Nephron progenitor cell (in vitro differentiated cells): Measurements from ENCODE around the gene NCF2.

Experiments
- DNase-seq: peaks from one replicate; pipeline ENCODE4 v3.0.0; 2021
- H3K27ac Mint-ChIP-seq: 2 replicates; pipeline ENCODE4 v1.8.0; 2021; ENCODE audit warnings: mild to moderate bottlenecking, moderate library complexity, mixed read lengths
- H3K27me3 Mint-ChIP-seq: 2 replicates; pipeline ENCODE4 v1.8.0; 2021; ENCODE audit warnings: mild to moderate bottlenecking, low read depth, mixed read lengths; ENCODE audit not compliant: poor library complexity
- H3K36me3 Mint-ChIP-seq: 2 replicates; pipeline ENCODE4 v1.8.0; 2021; ENCODE audit warnings: low read depth, mixed read lengths
- H3K4me1 Mint-ChIP-seq: 2 replicates; pipeline ENCODE4 v1.8.0; 2021; ENCODE audit warnings: mixed read lengths
- H3K4me3 Mint-ChIP-seq: 2 replicates; pipeline ENCODE4 v1.8.0; 2021; ENCODE audit warnings: mild to moderate bottlenecking, moderate library complexity, mixed read lengths
- H3K9me3 Mint-ChIP-seq: 2 replicates; pipeline ENCODE4 v1.8.0; 2021; ENCODE audit warnings: mild to moderate bottlenecking, moderate library complexity, mixed read lengths
- CTCF ChIP-seq: fragments of 200-600 bp; sonication (generic); IDR thresholded peaks from 2 replicates; pipeline ENCODE4 v1.5.0; 2021; ENCODE audit warnings: antibody characterized with exemption

The NCF2 gene

GRCh38 chr1:183552441-183552840, 37.8 kb downstream of the NCF2 start:
- Mint-ChIP-seq H3K9me3 (no peaks in the 10 kb centered on the region), H3K4me3 (no peak overlapping the region), H3K27ac (peak overlapping the region; percentile 75)

GRCh38 chr1:183551924-183552323, 38.3 kb downstream of the NCF2 start:
- TF ChIP-seq CTCF: no peak
- H3K36me3 Mint-ChIP-seq: peaks cover 55% of the 10 kb centered on the region
- H3K9me3 Mint-ChIP-seq: no peaks in the 10 kb centered on the region
- DNase-seq: no peak
- H3K4me3 Mint-ChIP-seq: no peak overlapping the region
- H3K27ac Mint-ChIP-seq: no peak overlapping the region
- H3K4me1 Mint-ChIP-seq: peaks cover 11% of the 10 kb centered on the region
- H3K27me3 Mint-ChIP-seq: no peaks in the 10 kb centered on the region

More at GRCh38 chr1:183552441-183552840, 37.8 kb downstream of the NCF2 start:
- no peak for TF ChIP-seq CTCF
- no peaks in the 10 kb centered on the region for H3K27me3 Mint-ChIP-seq
- peaks cover 55% of the 10 kb centered on the region for H3K36me3 Mint-ChIP-seq
- H3K4me1 Mint-ChIP-seq: peaks cover 11% of the 10 kb centered on the region
- no peak for DNase-seq

- H3K27ac Mint-ChIP-seq: no peak overlapping the region
- H3K9me3 Mint-ChIP-seq: no peaks in the 10 kb centered on the region
- H3K36me3 Mint-ChIP-seq: peaks cover 55% of the 10 kb centered on the region
- no peak overlapping the region for H3K4me3 Mint-ChIP-seq
- no peak for DNase-seq
- no peak for TF ChIP-seq CTCF
- peaks cover 11% of the 10 kb centered on the region for H3K4me1 Mint-ChIP-seq
- no peaks in the 10 kb centered on the region for H3K27me3 Mint-ChIP-seq
These were observed 39.3 kb downstream of the NCF2 start for GRCh38 chr1:183550915-183551314.

- TF ChIP-seq CTCF: no peak
- no peaks in the 10 kb centered on the region for H3K27me3 Mint-ChIP-seq
- peaks cover 62% of the 10 kb centered on the region for H3K36me3 Mint-ChIP-seq
- peak; percentile 21 for DNase-seq
- H3K9me3 Mint-ChIP-seq: no peaks in the 10 kb centered on the region
- no peak overlapping the region for H3K4me3 Mint-ChIP-seq
- peaks cover 21% of the 10 kb centered on the region for H3K4me1 Mint-ChIP-seq
- peak overlapping the region; percentile 59 for H3K27ac Mint-ChIP-seq
These were observed 42.1 kb downstream of the NCF2 start for GRCh38 chr1:183548116-183548515.

GRCh38 chr1:183546427-183546826, 43.8 kb downstream of the NCF2 start:
- Mint-ChIP-seq H3K9me3 (no peaks in the 10 kb centered on the region), H3K36me3 (peaks cover 57% of the 10 kb centered on the region), H3K4me1 (peaks cover 21% of the 10 kb centered on the region), H3K4me3 (no peak overlapping the region), H3K27ac (no peak overlapping the region), H3K27me3 (no peaks in the 10 kb centered on the region)
- no peak for DNase-seq
- TF ChIP-seq CTCF: no peak

GRCh38 chr1:183544598-183545297, 45.5 kb downstream of the NCF2 start:
- TF ChIP-seq CTCF: no peak
- Mint-ChIP-seq H3K36me3 (peaks cover 55% of the 10 kb centered on the region), H3K27ac (peak overlapping the region; percentile 87), H3K27me3 (no peaks in the 10 kb centered on the region), H3K4me3 (no peak overlapping the region), H3K4me1 (peaks cover 21% of the 10 kb centered on the region), H3K9me3 (no peaks in the 10 kb centered on the region)
- no peak for DNase-seq
